Mesothelial cell of epicardium (in vitro differentiated cells): ENCODE data around the gene IDI2. TPM values are rescaled to one million over a fixed set of nuclear protein-coding genes. Genes with fewer than 3 reads are reported as not detected.

ENCODE experiments used
- DNase-seq, 2 experiments: peaks; one replicate each; pipeline ENCODE4 v3.0.0; 2021; ENCODE audit warnings: low spot score in 2 of 2; ENCODE audit not compliant: unreplicated experiment in 2 of 2
- H3K27ac Mint-ChIP-seq: 2 replicates; pipeline ENCODE4 v1.8.0; 2021; ENCODE audit warnings: mixed read lengths
- H3K27me3 Mint-ChIP-seq: 2 replicates; pipeline ENCODE4 v1.8.0; 2021; ENCODE audit warnings: low read depth, mixed read lengths
- H3K36me3 Mint-ChIP-seq: 2 replicates; pipeline ENCODE4 v1.8.0; 2021; ENCODE audit warnings: mixed read lengths
- H3K4me1 Mint-ChIP-seq: 2 replicates; pipeline ENCODE4 v1.8.0; 2021; ENCODE audit warnings: mixed read lengths
- H3K4me3 Mint-ChIP-seq: 2 replicates; pipeline ENCODE4 v1.8.0; 2021; ENCODE audit warnings: mild to moderate bottlenecking, moderate library complexity, mixed read lengths
- H3K9me3 Mint-ChIP-seq: 2 replicates; pipeline ENCODE4 v1.8.0; 2021; ENCODE audit warnings: mixed read lengths
- total RNA-seq: library from RNA; stranded (reverse); gene quantifications from 3 replicates; pipeline ENCODE4 v1.2.1, GENCODE V29; 2021
- TF ChIP-seq, protein P1 (sequence below): fragments of 200-600 bp; sonication (generic); IDR thresholded peaks from one replicate; pipeline ENCODE4 v1.5.0; 2021; ENCODE audit warnings: antibody characterized with exemption; ENCODE audit not compliant: unreplicated experiment

IDI2 gene
- total RNA-seq, 1 donor from 2014 or later = not detected

DNA sequence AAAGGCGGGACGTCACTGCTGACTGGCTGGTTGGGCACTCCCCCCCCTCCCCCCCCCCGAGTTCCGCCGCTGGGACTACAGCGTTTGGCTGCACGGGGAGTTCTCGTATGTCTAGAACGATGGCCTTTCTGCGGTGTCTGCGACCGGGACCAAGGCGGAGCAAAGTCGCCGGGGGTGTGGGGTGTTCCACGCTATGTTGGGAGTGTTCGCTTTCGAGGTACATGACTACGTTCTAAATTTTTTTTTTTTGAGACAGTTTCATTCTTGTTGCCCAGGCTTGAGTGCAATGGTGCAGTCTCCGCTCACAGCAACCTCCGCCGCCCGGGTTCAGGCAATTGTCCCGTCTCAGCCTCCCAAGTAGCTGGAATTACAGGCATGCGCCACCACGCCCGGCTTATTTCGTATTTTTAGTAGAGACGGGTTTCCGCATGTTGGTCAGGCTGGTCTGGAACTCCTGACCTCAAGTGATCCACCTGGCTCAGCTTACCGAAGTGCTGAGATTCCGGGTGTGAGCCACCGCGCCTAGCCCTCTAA, 23.8 kb upstream of the IDI2 start:
- Mint-ChIP-seq H3K4me1 (peaks cover 54% of the 10 kb centered on the region), H3K27me3 (no peaks in the 10 kb centered on the region), H3K36me3 (peaks cover 9% of the 10 kb centered on the region), H3K9me3 (no peaks in the 10 kb centered on the region), H3K4me3 (peak overlapping the region; percentile 92), H3K27ac (peak overlapping the region; percentile 100)
- TF ChIP-seq, protein P1, sequence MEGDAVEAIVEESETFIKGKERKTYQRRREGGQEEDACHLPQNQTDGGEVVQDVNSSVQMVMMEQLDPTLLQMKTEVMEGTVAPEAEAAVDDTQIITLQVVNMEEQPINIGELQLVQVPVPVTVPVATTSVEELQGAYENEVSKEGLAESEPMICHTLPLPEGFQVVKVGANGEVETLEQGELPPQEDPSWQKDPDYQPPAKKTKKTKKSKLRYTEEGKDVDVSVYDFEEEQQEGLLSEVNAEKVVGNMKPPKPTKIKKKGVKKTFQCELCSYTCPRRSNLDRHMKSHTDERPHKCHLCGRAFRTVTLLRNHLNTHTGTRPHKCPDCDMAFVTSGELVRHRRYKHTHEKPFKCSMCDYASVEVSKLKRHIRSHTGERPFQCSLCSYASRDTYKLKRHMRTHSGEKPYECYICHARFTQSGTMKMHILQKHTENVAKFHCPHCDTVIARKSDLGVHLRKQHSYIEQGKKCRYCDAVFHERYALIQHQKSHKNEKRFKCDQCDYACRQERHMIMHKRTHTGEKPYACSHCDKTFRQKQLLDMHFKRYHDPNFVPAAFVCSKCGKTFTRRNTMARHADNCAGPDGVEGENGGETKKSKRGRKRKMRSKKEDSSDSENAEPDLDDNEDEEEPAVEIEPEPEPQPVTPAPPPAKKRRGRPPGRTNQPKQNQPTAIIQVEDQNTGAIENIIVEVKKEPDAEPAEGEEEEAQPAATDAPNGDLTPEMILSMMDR = no peak
- DNase-seq = peak in 1 of 2 experiments; percentile 65

DNA sequence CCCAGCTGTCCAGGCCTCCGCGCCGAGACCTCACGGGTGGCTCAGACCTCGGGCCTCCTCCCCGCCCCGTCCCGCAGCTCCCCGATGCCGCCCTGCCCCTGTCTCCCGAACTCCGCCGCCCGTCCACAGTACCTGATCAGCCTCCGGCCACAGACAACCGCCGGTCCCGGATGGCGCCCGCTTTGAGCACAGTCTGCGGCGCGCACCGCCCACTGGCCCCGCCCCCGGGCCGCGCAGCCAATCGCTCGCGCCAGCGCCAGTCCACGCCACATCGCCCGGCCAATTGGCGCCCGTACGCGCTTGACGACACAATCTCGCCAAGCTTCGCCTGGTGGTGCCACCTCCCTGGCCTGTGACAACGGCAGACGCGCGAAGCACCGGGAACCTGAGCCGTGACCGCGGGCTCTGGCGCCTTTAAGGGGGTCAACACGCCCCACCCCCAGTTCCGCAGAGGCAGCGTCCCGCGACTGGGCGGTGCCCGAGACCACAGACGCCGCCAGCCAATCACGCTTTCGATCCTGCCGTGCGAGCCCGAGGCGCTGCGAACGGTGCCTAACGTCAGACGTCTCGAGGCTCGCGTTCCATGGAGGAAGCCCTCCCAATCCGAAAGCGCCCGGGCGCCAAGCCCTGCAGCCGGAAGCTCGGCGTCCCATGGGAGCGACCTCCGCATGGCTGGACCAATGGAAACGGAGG, 23.2 kb upstream of the IDI2 start, which contains the start of gene IDI1:
Gene IDI1 (minus strand): TSS at position 388 of the 693 bp plus-strand sequence. CDS start 116 bp downstream, at position 272.
- TF ChIP-seq, protein P1 = no peak
- peak; percentile 93 to 97 for DNase-seq
- Mint-ChIP-seq H3K27me3 (no peaks in the 10 kb centered on the region), H3K36me3 (peaks cover 9% of the 10 kb centered on the region), H3K27ac (peak within 1 kb of the TSS; percentile 100), H3K4me3 (peak within 1 kb of the TSS; percentile 92), H3K9me3 (no peaks in the 10 kb centered on the region), H3K4me1 (peaks cover 54% of the 10 kb centered on the region)

DNA sequence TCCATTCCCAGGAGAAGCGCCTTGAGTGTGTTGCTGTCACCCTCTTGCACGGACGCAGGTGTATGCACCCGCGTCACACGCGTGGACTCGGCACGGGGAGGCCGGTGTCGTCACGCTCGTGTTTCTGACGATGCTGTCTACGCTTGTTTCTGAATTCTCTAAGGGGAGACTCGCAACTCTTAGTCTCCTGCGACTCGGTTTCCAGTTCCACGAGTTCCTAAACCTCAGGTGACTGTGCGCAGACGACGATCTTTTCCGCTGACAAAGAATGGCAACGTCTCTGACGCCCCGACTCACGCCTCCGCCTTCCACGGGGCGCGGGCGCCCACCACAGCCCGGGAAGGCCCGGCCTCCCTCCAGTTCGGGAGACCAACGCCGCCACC, 22.7 kb upstream of the IDI2 start:
- TF ChIP-seq, protein P1 = no peak
- Mint-ChIP-seq H3K4me1 (peaks cover 52% of the 10 kb centered on the region), H3K36me3 (peaks cover 11% of the 10 kb centered on the region), H3K9me3 (no peaks in the 10 kb centered on the region), H3K27ac (peak overlapping the region; percentile 100), H3K4me3 (peak overlapping the region; percentile 92), H3K27me3 (no peaks in the 10 kb centered on the region)
- no peak for DNase-seq

DNA sequence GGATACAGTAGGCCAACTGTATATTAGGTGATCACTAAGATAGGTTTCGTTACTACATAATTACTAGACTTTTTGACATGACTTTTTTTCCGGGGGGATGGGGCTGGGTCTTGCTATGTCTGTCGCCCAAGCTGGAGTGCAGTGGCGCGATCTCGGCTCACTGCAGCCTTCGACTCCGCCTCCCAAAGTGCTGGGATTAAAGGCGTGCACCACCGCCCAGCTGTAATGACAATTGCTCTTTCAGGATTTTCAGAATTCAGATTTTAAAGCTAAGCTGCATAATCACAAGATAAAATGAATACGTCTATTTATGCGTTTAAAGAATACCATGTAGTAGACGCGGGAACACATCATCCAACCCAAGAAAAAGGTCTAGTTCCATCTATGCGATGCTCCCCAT, 22.3 kb upstream of the IDI2 start:
- Mint-ChIP-seq H3K27me3 (no peaks in the 10 kb centered on the region), H3K4me1 (peaks cover 53% of the 10 kb centered on the region), H3K9me3 (no peaks in the 10 kb centered on the region), H3K27ac (peak overlapping the region; percentile 100), H3K36me3 (peaks cover 16% of the 10 kb centered on the region), H3K4me3 (peak overlapping the region; percentile 92)
- no peak for DNase-seq
- TF ChIP-seq, protein P1 = no peak

DNA sequence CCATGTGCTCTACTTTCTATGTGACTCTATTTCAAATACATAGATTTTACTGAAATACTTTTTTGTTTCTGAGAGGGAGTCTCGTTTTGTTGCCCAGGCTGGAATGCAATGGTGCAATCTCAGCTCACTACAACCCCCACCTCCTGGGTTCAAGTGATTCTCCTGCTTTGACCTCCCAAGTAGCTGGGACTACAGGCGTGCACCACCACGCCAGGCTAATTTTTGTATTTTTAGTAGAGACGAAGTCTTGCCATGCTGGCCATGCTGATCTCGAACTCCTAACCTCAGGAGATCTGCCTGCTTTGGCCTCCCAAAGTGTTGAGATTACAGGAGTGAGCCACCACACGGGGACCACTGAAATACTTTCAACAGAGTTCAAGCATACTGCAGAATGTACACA, 19.8 kb upstream of the IDI2 start:
- peak overlapping the region; percentile 54 for H3K27ac Mint-ChIP-seq
- TF ChIP-seq, protein P1 = no peak
- H3K4me1 Mint-ChIP-seq = peaks cover 32% of the 10 kb centered on the region
- H3K27me3 Mint-ChIP-seq = no peaks in the 10 kb centered on the region
- H3K4me3 Mint-ChIP-seq = peak overlapping the region; percentile 36
- H3K9me3 Mint-ChIP-seq = no peaks in the 10 kb centered on the region
- peaks cover 12% of the 10 kb centered on the region for H3K36me3 Mint-ChIP-seq
- DNase-seq = no peak
